Kidney epithelial cell (primary cell): Measurements from ENCODE around the gene SEPTIN2. TPM values are rescaled to one million over a fixed set of nuclear protein-coding genes. Genes with fewer than 3 reads are reported as not detected.

Source experiments
- DNase-seq: peaks from one replicate; pipeline ENCODE4 v3.0.0-alpha.2; 2010; ENCODE audit warnings: low read depth
- H3K27me3 ChIP-seq: 2 replicates; pipeline ENCODE4 v1.6.0; 2011; ENCODE audit warnings: low read length; ENCODE audit not compliant: control insufficient read depth, insufficient read depth
- H3K36me3 ChIP-seq: 2 replicates; pipeline ENCODE4 v1.5.1; 2011; ENCODE audit warnings: low read length; ENCODE audit not compliant: control insufficient read depth, insufficient read depth
- H3K4me3 ChIP-seq: 2 replicates; pipeline ENCODE4 v1.5.1; 2011; ENCODE audit warnings: low read depth, mild to moderate bottlenecking, control low read depth, low read length
- total RNA-seq: library from RNA; depleted of rRNA; stranded (reverse); fragments of >200 nt; gene quantifications from 2 replicates; pipeline ENCODE4 v1.2.3, GENCODE V29; 2015
- TF ChIP-seq, protein P1 (sequence below): IDR thresholded peaks from 2 replicates; pipeline ENCODE4 v1.5.1; 2011; ENCODE audit warnings: mild to moderate bottlenecking, moderate library complexity, low read length, control low read depth, inconsistent platforms; ENCODE audit not compliant: insufficient read depth, poor library complexity, severe bottlenecking

The SEPTIN2 gene
- 333 and 350 TPM in 2 replicates for total RNA-seq

DNA sequence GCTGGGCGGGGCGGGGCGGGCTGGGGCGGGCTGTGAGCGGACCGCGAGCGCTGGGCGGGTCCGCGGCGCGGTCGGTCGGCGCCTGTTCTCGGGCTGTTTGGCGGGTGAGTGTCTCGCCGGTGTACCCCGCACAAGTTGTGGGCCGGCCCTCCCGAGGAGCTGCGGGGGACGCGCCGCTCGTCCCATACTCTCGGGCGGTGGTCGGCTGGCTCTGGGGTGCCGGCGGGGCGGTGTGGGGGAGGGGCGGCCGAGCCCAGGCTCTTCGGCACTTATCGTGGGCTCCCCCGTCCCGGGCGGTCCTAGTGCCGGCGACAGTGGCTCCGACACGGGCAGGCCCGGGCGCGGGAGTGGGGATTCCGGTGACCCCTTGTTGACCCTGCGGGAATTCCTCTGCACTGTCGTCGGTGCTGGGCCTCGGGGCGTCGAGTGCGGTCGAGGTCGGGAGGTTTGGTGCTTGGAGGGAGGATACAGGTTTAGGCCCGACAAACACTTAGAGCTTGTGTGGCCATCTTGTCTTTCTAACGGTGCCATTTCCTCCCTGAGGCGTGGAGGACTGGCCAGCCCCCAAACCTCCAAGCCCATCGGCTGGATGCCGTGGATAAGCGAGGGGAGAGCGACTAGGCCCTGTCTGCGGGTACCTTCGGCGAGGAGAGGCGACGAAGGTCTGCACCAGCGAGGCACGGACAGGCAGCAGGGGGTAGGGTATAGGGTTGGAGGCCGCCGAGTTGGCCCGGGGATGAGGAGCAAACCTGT, at the start of gene SEPTIN2:
SEPTIN2 (plus strand) TSS at position 47 of the 753 bp plus-strand sequence. CDS start 8,308 bp downstream, outside the sequence.
- Histone ChIP-seq H3K4me3 (peak within 1 kb of the TSS; percentile 72), H3K36me3 (no peaks in the 10 kb centered on the region), H3K27me3 (no peaks in the 10 kb centered on the region)
- TF ChIP-seq, protein P1, sequence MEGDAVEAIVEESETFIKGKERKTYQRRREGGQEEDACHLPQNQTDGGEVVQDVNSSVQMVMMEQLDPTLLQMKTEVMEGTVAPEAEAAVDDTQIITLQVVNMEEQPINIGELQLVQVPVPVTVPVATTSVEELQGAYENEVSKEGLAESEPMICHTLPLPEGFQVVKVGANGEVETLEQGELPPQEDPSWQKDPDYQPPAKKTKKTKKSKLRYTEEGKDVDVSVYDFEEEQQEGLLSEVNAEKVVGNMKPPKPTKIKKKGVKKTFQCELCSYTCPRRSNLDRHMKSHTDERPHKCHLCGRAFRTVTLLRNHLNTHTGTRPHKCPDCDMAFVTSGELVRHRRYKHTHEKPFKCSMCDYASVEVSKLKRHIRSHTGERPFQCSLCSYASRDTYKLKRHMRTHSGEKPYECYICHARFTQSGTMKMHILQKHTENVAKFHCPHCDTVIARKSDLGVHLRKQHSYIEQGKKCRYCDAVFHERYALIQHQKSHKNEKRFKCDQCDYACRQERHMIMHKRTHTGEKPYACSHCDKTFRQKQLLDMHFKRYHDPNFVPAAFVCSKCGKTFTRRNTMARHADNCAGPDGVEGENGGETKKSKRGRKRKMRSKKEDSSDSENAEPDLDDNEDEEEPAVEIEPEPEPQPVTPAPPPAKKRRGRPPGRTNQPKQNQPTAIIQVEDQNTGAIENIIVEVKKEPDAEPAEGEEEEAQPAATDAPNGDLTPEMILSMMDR: no peak
- no peak for DNase-seq

DNA sequence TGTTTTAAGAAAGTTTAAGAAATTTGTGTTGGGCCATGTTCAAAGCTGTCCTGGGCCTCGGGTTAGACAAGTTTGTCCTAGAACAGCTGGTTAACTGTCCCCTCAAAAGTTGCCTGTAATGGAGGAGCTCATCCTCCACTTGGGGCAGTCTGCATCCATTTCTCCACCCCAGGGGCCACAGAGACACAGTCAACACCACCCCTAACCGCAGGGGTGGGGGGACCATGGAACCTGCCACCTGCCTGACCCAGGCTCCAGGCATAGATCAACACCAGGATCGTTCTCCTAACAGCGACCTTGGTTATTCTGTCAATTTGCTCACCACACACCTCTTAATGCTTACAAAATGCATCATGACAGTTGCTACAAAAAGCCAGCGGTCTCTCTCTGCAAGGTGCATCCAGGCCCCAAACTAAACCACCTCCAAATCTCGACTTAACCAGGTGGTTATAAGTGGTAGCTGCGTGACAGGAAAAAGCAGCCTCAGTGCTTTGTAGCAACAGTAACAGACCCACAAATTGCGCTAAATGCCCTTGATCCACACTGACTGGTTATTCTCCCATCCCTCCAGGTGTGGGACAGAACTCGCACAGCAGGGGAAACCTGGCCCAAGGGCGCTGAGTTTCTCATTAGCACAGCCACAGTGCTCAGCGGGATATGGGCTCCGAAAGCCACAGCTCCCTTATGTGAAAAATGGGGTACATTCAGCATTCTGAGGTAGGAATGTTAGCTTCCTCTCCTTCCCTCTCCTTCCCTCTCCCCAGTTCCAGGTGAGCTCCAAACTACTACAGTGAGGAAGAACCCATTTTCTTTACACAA, 48.3 kb upstream of the SEPTIN2 start:
- DNase-seq: no peak
- H3K36me3 ChIP-seq: peaks cover 6% of the 10 kb centered on the region
- TF ChIP-seq, protein P1: no peak
- no peaks in the 10 kb centered on the region for H3K27me3 ChIP-seq
- H3K4me3 ChIP-seq: no peak overlapping the region

DNA sequence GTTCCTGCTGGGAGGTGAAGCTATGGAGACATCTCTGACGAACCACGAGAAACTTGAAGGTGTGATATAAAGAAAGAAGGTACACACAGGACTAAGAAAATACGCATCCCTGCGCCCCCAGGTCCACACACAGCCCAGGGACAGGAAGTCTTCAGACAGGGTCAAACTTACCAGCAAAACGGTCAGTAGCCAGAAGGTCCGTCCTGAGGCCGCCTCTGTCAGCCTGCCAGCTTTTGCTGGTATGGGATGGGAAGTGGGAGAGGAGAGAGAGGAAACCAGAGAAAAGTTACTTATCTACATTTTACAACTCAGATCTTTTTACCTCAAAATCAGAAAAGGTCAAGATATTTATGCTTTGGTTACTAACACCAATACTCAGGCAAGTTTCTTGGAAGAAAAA, 47.4 kb upstream of the SEPTIN2 start:
- H3K27me3 ChIP-seq: no peaks in the 10 kb centered on the region
- H3K36me3 ChIP-seq: peaks cover 5% of the 10 kb centered on the region
- no peak overlapping the region for H3K4me3 ChIP-seq
- TF ChIP-seq, protein P1: no peak
- no peak for DNase-seq

DNA sequence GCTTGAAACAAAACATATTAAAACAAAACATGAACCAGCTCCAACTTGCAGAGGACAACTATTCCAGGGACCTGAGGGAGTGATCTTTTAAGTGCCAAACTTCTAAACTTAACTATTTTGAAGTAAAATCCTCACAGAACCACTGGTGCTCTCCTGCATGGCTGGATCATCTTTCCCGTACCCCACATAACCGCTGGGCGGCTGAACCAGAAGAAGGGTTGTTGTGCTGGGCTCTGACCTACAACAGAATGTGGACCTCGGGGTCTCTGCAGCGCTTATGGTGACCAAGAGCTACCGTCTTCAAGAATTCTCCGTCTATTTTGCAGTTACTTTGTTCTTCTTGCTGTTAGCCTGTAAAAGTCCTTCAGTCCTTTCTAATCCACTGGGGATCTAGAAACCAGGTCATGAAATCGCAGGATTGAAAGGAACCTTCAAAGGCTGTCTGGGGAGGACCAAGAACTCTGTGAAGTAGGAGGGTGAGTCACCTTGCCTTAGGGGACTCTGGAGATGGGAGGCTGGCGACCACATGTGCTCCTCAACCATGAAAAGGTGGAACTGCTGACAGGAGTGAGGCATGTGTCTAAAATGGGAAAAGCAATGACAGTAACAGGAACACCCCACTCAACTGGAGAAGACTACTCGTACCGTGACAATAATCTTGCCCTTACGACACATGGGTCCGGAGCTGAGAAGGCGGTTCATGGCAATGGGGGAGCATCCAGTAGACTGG, 46.8 kb upstream of the SEPTIN2 start:
- Histone ChIP-seq H3K27me3 (no peaks in the 10 kb centered on the region), H3K36me3 (peaks cover 5% of the 10 kb centered on the region), H3K4me3 (no peak overlapping the region)
- peak; percentile 29 for DNase-seq
- TF ChIP-seq, protein P1: no peak

DNA sequence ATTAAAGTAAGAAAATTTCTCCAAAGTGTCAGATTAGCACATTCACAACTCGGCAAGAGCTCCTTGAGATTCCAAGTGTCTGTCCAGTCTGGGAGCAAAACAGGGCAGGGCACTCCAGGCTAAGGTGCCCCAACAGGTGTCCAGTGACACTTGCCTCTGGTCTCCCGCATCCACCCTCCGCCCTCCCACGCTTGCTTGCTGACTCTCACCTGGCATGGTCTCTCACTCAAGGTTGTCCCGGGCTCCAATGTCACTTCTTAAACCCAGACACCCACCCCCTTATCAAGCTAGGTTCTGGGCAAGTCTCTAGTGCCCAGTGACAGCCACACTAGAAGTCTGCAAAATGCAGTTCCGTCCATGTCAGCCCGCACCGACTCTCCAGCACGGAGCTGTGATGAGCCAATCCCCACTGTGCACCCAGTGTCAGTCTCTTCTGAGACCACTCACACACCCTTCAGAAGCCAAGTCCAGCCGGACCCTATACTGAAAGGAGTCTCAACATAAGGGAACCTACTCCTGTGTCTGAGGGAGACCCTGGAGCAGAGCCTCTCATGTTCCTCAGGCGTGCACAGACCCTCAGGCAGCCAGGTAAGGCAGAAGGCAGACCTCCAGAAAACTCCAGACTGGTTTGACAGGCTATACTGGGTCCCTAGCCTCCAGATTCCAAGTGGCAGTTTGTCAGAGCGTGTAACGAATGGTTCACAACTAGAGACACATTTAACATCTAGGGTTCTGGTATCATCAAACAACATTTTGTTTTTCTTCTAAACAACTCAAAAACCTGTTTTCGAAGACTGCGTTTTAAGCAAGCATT, 45.8 kb upstream of the SEPTIN2 start:
- peaks cover 5% of the 10 kb centered on the region for H3K36me3 ChIP-seq
- H3K4me3 ChIP-seq: no peak overlapping the region
- TF ChIP-seq, protein P1: no peak
- no peaks in the 10 kb centered on the region for H3K27me3 ChIP-seq
- no peak for DNase-seq
